HepG2 (cell line): ENCODE results near the gene SLC35D3. TPM values are rescaled to one million over a fixed set of nuclear protein-coding genes. Genes with fewer than 3 reads are reported as not detected.

ENCODE experiments used
- ATAC-seq: fragments of 200-7000 bp; cut with Tn5 transposase; 3 replicates; pipeline ENCODE4 v1.9.1; 2020; ENCODE audit warnings: mild to moderate bottlenecking, moderate library complexity
- BruUV-seq: library from RNA; stranded (reverse); fragments of 400-500 nt; replicated peaks from 2 replicates; lab custom pipeline; 2021; lab: Mats Ljungman, UMichigan
- CTCF ChIA-PET: fragments of 300-600 bp; formaldehyde crosslinking; extraction: SDS; loops from one replicate; lab custom pipeline; 2021; ENCODE audit warnings: low total read pairs, inconsistent platforms, low intra/inter-chr PET ratio; lab: Yijun Ruan, JAX
- POLR2A ChIA-PET: fragments of 350-600 bp; sonication (Branson Sonifier 250); formaldehyde crosslinking; loops from one replicate; lab custom pipeline; 2020; ENCODE audit warnings: antibody characterized with exemption, inconsistent platforms; lab: Yijun Ruan, JAX
- DNase-seq: peaks from one replicate; pipeline ENCODE4 v3.0.0-alpha.2; 2015; ENCODE audit warnings: low spot score
- FAIRE-seq: peaks from 3 replicates; lab custom pipeline; 2011; peaks lifted over from hg19 to GRCh38; lab: Jason Lieb, UNC
- H2AFZ ChIP-seq: one replicate; pipeline ENCODE4 v1.6.1; 2011; ENCODE audit warnings: low read length, inconsistent platforms
- H3K27ac ChIP-seq: fragments of 300-600 bp; 3 replicates; pipeline ENCODE4 v1.8.0; 2011; ENCODE audit warnings: mixed run types, mild to moderate bottlenecking, mixed read lengths, low read length, inconsistent platforms; ENCODE audit not compliant: insufficient read depth; ENCODE audit errors: extremely low read length
- H3K27me3 ChIP-seq, 2 experiments: fragments of 200-600 bp in 1 of 2; 2 replicates in 1 of 2; 3 replicates in 1 of 2; pipeline versions ENCODE4 v1.6.0 to v1.8.0; 2011; ENCODE audit warnings: low read length in 2 of 2, mild to moderate bottlenecking in 2 of 2, moderate library complexity in 2 of 2, inconsistent platforms in 1 of 2; ENCODE audit not compliant: insufficient read depth in 2 of 2, control insufficient read depth in 1 of 2
- H3K36me3 ChIP-seq, 2 experiments: fragments of 200-600 bp in 1 of 2; replicated peaks in 1 of 2; 2 replicates in 1 of 2; 3 replicates in 1 of 2; pipeline versions ENCODE4 v1.5.1 to v1.8.0; 2011; ENCODE audit warnings: low read length in 2 of 2, inconsistent platforms in 1 of 2; ENCODE audit not compliant: insufficient read depth in 2 of 2, control insufficient read depth in 1 of 2
- H3K4me1 ChIP-seq: 2 replicates; pipeline ENCODE4 v1.5.1; 2012; ENCODE audit warnings: low read length, inconsistent platforms; ENCODE audit not compliant: insufficient read depth
- H3K4me2 ChIP-seq: 2 replicates; pipeline ENCODE4 v1.6.0; 2011; ENCODE audit warnings: low read depth, low read length, inconsistent platforms
- H3K4me3 ChIP-seq, 3 experiments: fragments of 200-600 bp in 1 of 3; sonication (generic), shearing (Covaris generic) in 1 of 3; replicated peaks in 1 of 3; 2 replicates each; pipeline ENCODE4 v1.5.1; 2011 to 2016; ENCODE audit warnings: low read length in 3 of 3, inconsistent platforms in 2 of 3, low read depth in 2 of 3, mild to moderate bottlenecking in 2 of 3, control low read depth in 1 of 3, mixed read lengths in 1 of 3; ENCODE audit not compliant: insufficient read depth in 1 of 3
- H3K79me2 ChIP-seq: one replicate; pipeline ENCODE4 v1.6.1; 2011; ENCODE audit warnings: low read length, inconsistent platforms; ENCODE audit not compliant: insufficient read depth
- H3K9ac ChIP-seq: 2 replicates; pipeline ENCODE4 v1.6.0; 2011; ENCODE audit warnings: mild to moderate bottlenecking, low read depth, low read length, inconsistent platforms; ENCODE audit not compliant: insufficient read depth
- H3K9me3 ChIP-seq: 2 replicates; pipeline ENCODE4 v1.5.1; 2012; ENCODE audit warnings: mild to moderate bottlenecking, low read length
- H4K20me1 ChIP-seq: 2 replicates; pipeline ENCODE4 v1.6.0; 2011; ENCODE audit warnings: inconsistent platforms, mild to moderate bottlenecking, low read length, moderate library complexity; ENCODE audit not compliant: insufficient read depth
- ATF7-NPFF ChIP-seq: sonication (generic); formaldehyde crosslinking; IDR thresholded peaks from 2 replicates; pipeline ENCODE4 v1.8.1; 2023; ENCODE audit warnings: mild to moderate bottlenecking, low read depth, missing genetic modification reagents, moderate library complexity
- BRD4 ChIP-seq: sonication (generic); formaldehyde crosslinking; IDR thresholded peaks from 2 replicates; pipeline ENCODE4 v1.4.0; 2020; ENCODE audit warnings: missing genetic modification reagents
- CREB3 ChIP-seq: sonication (generic); formaldehyde crosslinking; IDR thresholded peaks from 2 replicates; pipeline ENCODE4 v1.5.0; 2020; ENCODE audit warnings: missing genetic modification reagents
- DBP ChIP-seq: sonication (generic); formaldehyde crosslinking; IDR thresholded peaks from 2 replicates; pipeline ENCODE4 v1.4.0; 2020; ENCODE audit warnings: missing genetic modification reagents; ENCODE audit errors: not compliant biosample characterization
- EED ChIP-seq: sonication (generic); formaldehyde crosslinking; IDR thresholded peaks from 2 replicates; pipeline ENCODE4 v1.5.0; 2020; ENCODE audit warnings: mild to moderate bottlenecking, missing genetic modification reagents
- HNRNPH1 ChIP-seq: fragments of 200-400 bp; formaldehyde crosslinking; optimal IDR thresholded peaks from 2 replicates; pipeline ENCODE3; 2017; ENCODE audit warnings: mild to moderate bottlenecking, low read depth, low read length
- KDM6A ChIP-seq: IDR thresholded peaks from 2 replicates; pipeline ENCODE4 v1.6.1; 2016; ENCODE audit warnings: low read depth
- KLF6 ChIP-seq: IDR thresholded peaks from 2 replicates; pipeline ENCODE4 v1.8.0; 2016; ENCODE audit warnings: missing biosample characterization, missing genetic modification reagents
- NR2C2 ChIP-seq: sonication (generic); formaldehyde crosslinking; IDR thresholded peaks from 2 replicates; pipeline ENCODE4 v1.4.0; 2020; ENCODE audit warnings: missing genetic modification reagents, mild to moderate bottlenecking, moderate library complexity, borderline replicate concordance
- SAFB2 ChIP-seq: sonication (generic); formaldehyde crosslinking; IDR thresholded peaks from 2 replicates; pipeline ENCODE4 v1.5.1; 2020; ENCODE audit warnings: missing genetic modification reagents, low read depth, mild to moderate bottlenecking, borderline replicate concordance
- SIN3A ChIP-seq: IDR thresholded peaks from 2 replicates; pipeline ENCODE4 v1.6.1; 2011; ENCODE audit warnings: low read depth, mild to moderate bottlenecking, control low read depth, low read length, borderline replicate concordance
- ZMAT3 ChIP-seq: sonication (generic); formaldehyde crosslinking; conservative IDR thresholded peaks from 2 replicates; pipeline ENCODE4 v1.7.0; 2021; ENCODE audit warnings: missing genetic modification reagents
- ZNF138 ChIP-seq: sonication (generic); formaldehyde crosslinking; IDR thresholded peaks from 2 replicates; pipeline ENCODE4 v1.5.0; 2020; ENCODE audit warnings: mild to moderate bottlenecking, low read depth, missing genetic modification reagents
- ZNF17 ChIP-seq: sonication (generic); formaldehyde crosslinking; IDR thresholded peaks from 2 replicates; pipeline ENCODE4 v1.5.0; 2020; ENCODE audit warnings: mild to moderate bottlenecking, missing genetic modification reagents
- ZNF20 ChIP-seq: sonication (generic); formaldehyde crosslinking; IDR thresholded peaks from 2 replicates; pipeline ENCODE4 v1.4.0; 2020; ENCODE audit warnings: mild to moderate bottlenecking, moderate library complexity, missing genetic modification reagents
- ZNF234 ChIP-seq: sonication (generic); formaldehyde crosslinking; conservative IDR thresholded peaks from 2 replicates; pipeline ENCODE4 v1.5.1; 2020; ENCODE audit warnings: mild to moderate bottlenecking, missing genetic modification reagents
- ZNF432 ChIP-seq: sonication (generic); formaldehyde crosslinking; IDR thresholded peaks from 2 replicates; pipeline ENCODE4 v1.5.0; 2020; ENCODE audit warnings: missing genetic modification reagents, mild to moderate bottlenecking, borderline replicate concordance
- ZNF550 ChIP-seq: sonication (generic); formaldehyde crosslinking; IDR thresholded peaks from 2 replicates; pipeline ENCODE4 v1.4.0; 2020; ENCODE audit warnings: mild to moderate bottlenecking, missing genetic modification reagents, borderline replicate concordance
- ZNF564 ChIP-seq: sonication (generic); formaldehyde crosslinking; IDR thresholded peaks from 2 replicates; pipeline ENCODE4 v1.8.1; 2023; ENCODE audit warnings: mild to moderate bottlenecking, missing genetic modification reagents
- ZNF572 ChIP-seq: sonication (generic); formaldehyde crosslinking; IDR thresholded peaks from 2 replicates; pipeline ENCODE4 v1.5.1; 2020; ENCODE audit warnings: mild to moderate bottlenecking, missing genetic modification reagents
- ZNF883 ChIP-seq: sonication (generic); formaldehyde crosslinking; IDR thresholded peaks from 2 replicates; pipeline ENCODE4 v1.5.1; 2020; ENCODE audit warnings: mild to moderate bottlenecking, missing genetic modification reagents; ENCODE audit errors: not compliant biosample characterization
- ZNF891 ChIP-seq: sonication (generic); formaldehyde crosslinking; IDR thresholded peaks from 2 replicates; pipeline ENCODE4 v1.5.0; 2020; ENCODE audit warnings: mild to moderate bottlenecking, missing genetic modification reagents
- WGBS: methylation state at CpG from one replicate; pipeline ENCODE4 v1.1.6; 2017; ENCODE audit warnings: low lambda C conversion rate; 5-methylcytosine and 5-hydroxymethylcytosine counted together
- in situ Hi-C: cut with HindIII; loops from 2 replicates; pipeline ENCODE4 v1.10.0; 2017; ENCODE audit warnings: low pct_unique_long_range_greater_than_20kb; ENCODE audit not compliant: extremely low pct_ligation_motif_present
- intact Hi-C: fragments of 100-400 bp; cut with micrococcal nuclease; formaldehyde crosslinking; loops from one replicate; pipeline ENCODE4 v1.10.0; 2022; ENCODE audit not compliant: unreplicated experiment
- polyA plus RNA-seq, 8 experiments: library from polyadenylated mRNA; depleted of rRNA in 3 of 8; stranded (reverse) in 7 of 8; unstranded in 1 of 8; fragments of >200 nt; fragmentation: Illumina TruSeq in 4 of 8; extraction: Trizol in 4 of 8; gene quantifications; 2 replicates each; pipeline versions ENCODE4 v1.2.1 to v1.2.3, GENCODE V29; 2011 to 2016; ENCODE audit warnings: low read depth in 4 of 8, missing spikeins in 1 of 8, mixed read lengths in 1 of 8; ENCODE audit not compliant: insufficient read depth in 1 of 8
- total RNA-seq, 5 experiments: library from RNA; depleted of rRNA; stranded (reverse); fragments of >200 nt; fragmentation: Illumina TruSeq; extraction: Trizol; gene quantifications; 2 replicates each; pipeline ENCODE4 v1.2.3, GENCODE V29; 2016; ENCODE audit warnings: low read depth in 1 of 5

SLC35D3 gene
- total and polyA plus RNA-seq, 2 of the 13 experiments (the other 11 are each of a cell fraction or from before 2014, with no cell fraction given): not detected

- TF ChIP-seq ZNF432 (CRISPR knock-in tag) (no peak), ZNF234 (no peak), ATF7-NPFF (no peak), KDM6A (CRISPR knock-in tag) (no peak), SAFB2 (CRISPR knock-in tag) (no peak), ZNF17 (CRISPR knock-in tag) (no peak), ZNF138 (CRISPR knock-in tag) (no peak)
- TF ChIP-seq, all 625 proteins: peak for 0
These were observed 31.1 kb upstream of the SLC35D3 start (continued) for GRCh38 chr6:136890986-136891385.

DNA sequence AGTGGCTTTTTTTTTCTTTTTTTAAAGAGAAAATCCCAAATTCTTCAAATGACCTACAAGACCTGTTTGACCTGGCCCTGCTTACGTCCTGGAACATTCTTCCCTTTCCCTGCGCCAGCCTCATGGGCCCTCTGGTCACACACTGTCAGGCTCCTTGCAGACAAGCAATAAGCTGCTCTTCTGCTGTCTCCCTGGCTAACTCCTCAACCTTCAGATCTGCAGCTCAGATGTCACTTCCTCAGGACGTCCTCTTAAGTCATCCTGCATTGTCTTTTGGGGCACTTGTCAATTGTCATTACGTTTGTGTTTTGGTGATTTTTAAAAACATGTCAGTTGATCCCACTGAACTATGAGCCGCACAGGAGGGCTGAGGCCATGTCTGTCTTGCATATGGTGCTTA lies 28.9 kb upstream of the SLC35D3 start:
- ATAC-seq (no peak), DNase-seq (no peak), FAIRE-seq (no peak)
- Histone ChIP-seq H2AFZ (no peak overlapping the region), H3K27ac (no peak overlapping the region), H3K4me2 (no peak overlapping the region), H3K9ac (no peak overlapping the region), H3K79me2 (no peaks in the 10 kb centered on the region), H3K4me1 (0 out of 2 replicates have a peak, but pooled peaks cover 2% of the 10 kb centered on the region), H3K27me3 (peaks cover 1 to 33% of the 10 kb centered on the region in 2 experiments; a peak in 4 of 5 replicates), H4K20me1 (peaks cover 3% of the 10 kb centered on the region; the same call in 1 of the 2 replicates), H3K4me3 (no peak overlapping the region), H3K9me3 (no peaks in the 10 kb centered on the region), H3K36me3 (no peaks in the 10 kb centered on the region)
- BruUV-seq: no TSS peak
- ChIA-PET POLR2A (no interaction called here), CTCF (no interaction called here)
- 39% methylated on average over 5 of the region's 5 CpGs for WGBS
- intact Hi-C loops (no loop called here), in situ Hi-C loops (no loop called here)
- TF ChIP-seq ZNF891 (no peak), KLF6 (CRISPR knock-in tag) (no peak), NR2C2 (CRISPR knock-in tag) (no peak), BRD4 (CRISPR knock-in tag) (no peak), SIN3A (no peak), EED (CRISPR knock-in tag) (no peak), ZNF572 (no peak), ZNF564 (no peak), ZNF20 (CRISPR knock-in tag) (no peak), CREB3 (CRISPR knock-in tag) (no peak), ZMAT3 (CRISPR knock-in tag) (no peak), ZNF883 (no peak), HNRNPH1 (no peak), DBP (CRISPR knock-in tag) (no peak), ZNF550 (CRISPR knock-in tag) (no peak)
